GM12891 (cell line): ENCODE results near the gene CCDC83.
"Not testable (repeated sequence)": the region's sequence is repeated elsewhere in the genome, so short reads cannot be mapped to it uniquely, and the experiment has no call there.

Experiments used
- DNase-seq: peaks from one replicate; pipeline ENCODE4 v3.0.0; 2011; ENCODE audit warnings: low spot score; ENCODE audit not compliant: insufficient read length
- FAIRE-seq: peaks from 2 replicates; lab custom pipeline; 2011; peaks lifted over from hg19 to GRCh38; lab: Jason Lieb, UNC
- PAX5 ChIP-seq: IDR thresholded peaks from 2 replicates; pipeline ENCODE4 v1.6.1; 2011; ENCODE audit warnings: low read length, moderate library complexity, mild to moderate bottlenecking; ENCODE audit not compliant: insufficient read depth, severe bottlenecking
- POLR2A ChIP-seq: IDR thresholded peaks from 2 replicates; pipeline ENCODE4 v1.6.1; 2011; ENCODE audit warnings: low read depth, low read length, control low read depth
- POLR2AphosphoS5 ChIP-seq: IDR thresholded peaks from 2 replicates; pipeline ENCODE4 v1.6.1; 2011; ENCODE audit warnings: low read depth, low read length, control low read depth
- POU2F2 ChIP-seq: IDR thresholded peaks from 2 replicates; pipeline ENCODE4 v1.6.1; 2011; ENCODE audit warnings: low read depth, mild to moderate bottlenecking, control low read depth, low read length, moderate library complexity
- SPI1 ChIP-seq: IDR thresholded peaks from 2 replicates; pipeline ENCODE4 v1.6.1; 2011; ENCODE audit warnings: low read depth, low read length, control low read depth
- TAF1 ChIP-seq: IDR thresholded peaks from 2 replicates; pipeline ENCODE4 v1.6.1; 2011; ENCODE audit warnings: low read depth, low read length, control low read depth

The CCDC83 gene

GRCh38 chr11:85854557-85855340 lies 434 bp upstream of the CCDC83 start:
- FAIRE-seq (peak; percentile 94), DNase-seq (peak; percentile 93)
- 0 out of 2 replicates have a peak, but pooled peaks have one; percentile 27 for TF ChIP-seq POLR2A
- TF ChIP-seq SPI1 = peak; percentile 75
- TF ChIP-seq POU2F2 = peak; percentile 59
- TF ChIP-seq PAX5 = peak; percentile 19
- TF ChIP-seq TAF1 = no peak
- 0 out of 2 replicates have a peak, but pooled peaks have one; percentile 36 for TF ChIP-seq POLR2AphosphoS5

GRCh38 chr11:85857098-85857497 lies 1.9 kb downstream of the CCDC83 start:
- TF ChIP-seq PAX5 (no peak), SPI1 (no peak), POLR2A (no peak), POLR2AphosphoS5 (no peak), TAF1 (no peak), POU2F2 (no peak)
- FAIRE-seq (no peak), DNase-seq (no peak)

GRCh38 chr11:85859541-85859940 lies 4.4 kb downstream of the CCDC83 start:
- FAIRE-seq, DNase-seq: not testable (repeated sequence)

- TF ChIP-seq PAX5 (no peak), POU2F2 (no peak), TAF1 (no peak), POLR2AphosphoS5 (no peak), SPI1 (no peak), POLR2A (no peak)
- no peak for FAIRE-seq
- no peak for DNase-seq
These were observed 8.7 kb downstream of the CCDC83 start for GRCh38 chr11:85863855-85864254.

GRCh38 chr11:85866137-85866827 lies 11.1 kb downstream of the CCDC83 start:
- no peak for FAIRE-seq
- TF ChIP-seq POLR2AphosphoS5 (no peak), POLR2A (no peak), TAF1 (no peak), POU2F2 (no peak), PAX5 (no peak), SPI1 (no peak)
- DNase-seq = no peak

- no peak for TF ChIP-seq POLR2AphosphoS5
- no peak for TF ChIP-seq PAX5
- TF ChIP-seq SPI1 = no peak
- no peak for TF ChIP-seq POU2F2
- TF ChIP-seq TAF1 = no peak
- TF ChIP-seq POLR2A = no peak
- FAIRE-seq = no peak
- DNase-seq = no peak
These were observed 12.6 kb downstream of the CCDC83 start for GRCh38 chr11:85867751-85868150.

- TF ChIP-seq POLR2AphosphoS5 = no peak
- no peak for TF ChIP-seq POU2F2
- TF ChIP-seq POLR2A = no peak
- TF ChIP-seq SPI1 = no peak
- TF ChIP-seq PAX5 = no peak
- TF ChIP-seq TAF1 = no peak
- no peak for DNase-seq
- FAIRE-seq = no peak
These were observed 14.6 kb downstream of the CCDC83 start for GRCh38 chr11:85869781-85870180.

- TF ChIP-seq POLR2A (no peak), POLR2AphosphoS5 (no peak), TAF1 (no peak), PAX5 (no peak), POU2F2 (no peak), SPI1 (no peak)
- no peak for DNase-seq
- no peak for FAIRE-seq
These were observed 19.1 kb downstream of the CCDC83 start for GRCh38 chr11:85874265-85874664.

GRCh38 chr11:85875505-85875904 lies 20.3 kb downstream of the CCDC83 start:
- DNase-seq (no peak), FAIRE-seq (no peak)
- TF ChIP-seq PAX5 = no peak
